Hippocampal formation (tissue), 2 donors: ENCODE results near the gene UGT1A8.

Experiments used
- DNase-seq, 2 donors: peaks; one replicate each; lab custom pipeline; 2025; lab: John Stamatoyannopoulos, UW

The UGT1A8 gene

GRCh38 chr2:233764264-233764663 lies 146.8 kb downstream of the UGT1A8 start:
- DNase-seq: no peak

GRCh38 chr2:233764761-233765160 lies 147.3 kb downstream of the UGT1A8 start:
- no peak for DNase-seq

GRCh38 chr2:233766416-233766815 lies 149.0 kb downstream of the UGT1A8 start:
- no peak for DNase-seq

GRCh38 chr2:233768076-233768475 lies 150.6 kb downstream of the UGT1A8 start:
- DNase-seq: no peak

GRCh38 chr2:233769260-233769659 lies 151.8 kb downstream of the UGT1A8 start:
- no peak for DNase-seq

GRCh38 chr2:233772153-233772552 lies 154.7 kb downstream of the UGT1A8 start:
- no peak for DNase-seq

- no peak for DNase-seq
Measured at GRCh38 chr2:233772583-233772982, 155.2 kb downstream of the UGT1A8 start.

- DNase-seq: no peak
Measured at GRCh38 chr2:233773854-233774253, 156.4 kb downstream of the UGT1A8 start.

- no peak for DNase-seq
Measured at GRCh38 chr2:233775414-233775813, 158.0 kb downstream of the UGT1A8 start.

GRCh38 chr2:233778030-233778429 lies 160.6 kb downstream of the UGT1A8 start, which contains the start of gene MROH2A:
TSS of gene MROH2A (plus strand) at chr2:233778330. CDS start at chr2:233779359, 1,029 bp downstream.
- no peak for DNase-seq

- no peak for DNase-seq
Measured at GRCh38 chr2:233779722-233780121, 162.3 kb downstream of the UGT1A8 start.

- DNase-seq: no peak
Measured at GRCh38 chr2:233780771-233781170, 163.3 kb downstream of the UGT1A8 start.

GRCh38 chr2:233789554-233789953 lies 172.1 kb downstream of the UGT1A8 start:
- no peak for DNase-seq

GRCh38 chr2:233791151-233791882 lies 173.9 kb downstream of the UGT1A8 start:
- no peak for DNase-seq

- no peak for DNase-seq
Measured at GRCh38 chr2:233791883-233792329, 174.5 kb downstream of the UGT1A8 start.

GRCh38 chr2:233792720-233793119 lies 175.3 kb downstream of the UGT1A8 start:
- DNase-seq: no peak

GRCh38 chr2:233793465-233794127 lies 176.2 kb downstream of the UGT1A8 start:
- DNase-seq: no peak

- no peak for DNase-seq
Measured at GRCh38 chr2:233794128-233794658, 176.8 kb downstream of the UGT1A8 start.

GRCh38 chr2:233795735-233796171 lies 178.3 kb downstream of the UGT1A8 start:
- no peak for DNase-seq

GRCh38 chr2:233796254-233796653 lies 178.8 kb downstream of the UGT1A8 start:
- no peak for DNase-seq

- no peak for DNase-seq
Measured at GRCh38 chr2:233798335-233799086, 181.1 kb downstream of the UGT1A8 start.

- no peak for DNase-seq
Measured at GRCh38 chr2:233799087-233799665, 181.7 kb downstream of the UGT1A8 start.
